B cell (primary cell): Measurements from ENCODE around the gene SPTBN1. TPM values are rescaled to one million over a fixed set of nuclear protein-coding genes. Genes with fewer than 3 reads are reported as not detected.

Experiments used
- ATAC-seq: fragments of 200-7000 bp; cut with Tn5 transposase; one replicate; pipeline ENCODE4 v1.10.0; 2021; ENCODE audit warnings: low read depth, mild to moderate bottlenecking, moderate number of reproducible peaks, moderate library complexity
- CTCF ChIA-PET: fragments of 350-600 bp; sonication (Branson Sonifier 250); formaldehyde crosslinking; loops from one replicate; lab custom pipeline; 2021; ENCODE audit warnings: antibody characterized with exemption, inconsistent platforms; lab: Charles Lee
- POLR2A ChIA-PET: fragments of 350-600 bp; sonication (Branson Sonifier 250); formaldehyde crosslinking; loops from one replicate; lab custom pipeline; 2021; ENCODE audit warnings: antibody characterized with exemption; lab: Charles Lee
- DNase-seq: peaks from one replicate; pipeline ENCODE4 v3.0.0; 2013
- H2AFZ ChIP-seq: 2 replicates; pipeline ENCODE4 v1.6.1; 2012; ENCODE audit warnings: mild to moderate bottlenecking, low read depth, low read length; ENCODE audit not compliant: insufficient read depth, poor library complexity, severe bottlenecking
- H3K27ac ChIP-seq, 2 donors: 1 replicate in 1 of 2; 2 replicates in 1 of 2; pipeline ENCODE4 v1.5.1; 2012 to 2013; ENCODE audit warnings: low read length in 2 of 2, mild to moderate bottlenecking in 2 of 2, moderate library complexity in 1 of 2
- H3K27me3 ChIP-seq, 4 experiments: fragments of 200-600 bp in 1 of 4; sonication (generic) in 1 of 4; replicated peaks in 1 of 4; 1 replicate in 2 of 4; 2 replicates in 2 of 4; pipeline versions ENCODE4 v1.6.1 to v1.7.0; 2013 to 2016; ENCODE audit warnings: low read length in 3 of 4, mild to moderate bottlenecking in 2 of 4, mixed read lengths in 1 of 4, moderate library complexity in 1 of 4; ENCODE audit not compliant: insufficient read depth in 4 of 4, control insufficient read depth in 3 of 4; ENCODE audit errors: control extremely low read depth in 1 of 4
- H3K36me3 ChIP-seq, 2 experiments: replicated peaks in 1 of 2; 1 replicate in 1 of 2; 2 replicates in 1 of 2; pipeline versions ENCODE4 v1.6.1 to v1.7.1; 2013; ENCODE audit warnings: low read length in 1 of 2; ENCODE audit not compliant: insufficient read depth in 2 of 2, control insufficient read depth in 1 of 2; ENCODE audit errors: control extremely low read depth in 1 of 2, extremely low read depth in 1 of 2
- H3K4me1 ChIP-seq, 2 donors: fragments of 200-600 bp in 1 of 2; sonication (generic) in 1 of 2; 1 replicate in 1 of 2; 2 replicates in 1 of 2; pipeline versions ENCODE4 v1.5.1 to v1.6.1; 2013 to 2017; ENCODE audit warnings: low read length in 2 of 2; ENCODE audit not compliant: control insufficient read depth in 2 of 2, insufficient read depth in 2 of 2
- H3K4me2 ChIP-seq: replicated peaks from 2 replicates; pipeline ENCODE3; 2012; ENCODE audit warnings: mild to moderate bottlenecking, low read depth, low read length; ENCODE audit not compliant: poor library complexity, severe bottlenecking
- H3K4me3 ChIP-seq, 5 experiments: fragments of 200-600 bp in 1 of 5; sonication (generic) in 1 of 5; 1 replicate in 3 of 5; 2 replicates in 2 of 5; pipeline versions ENCODE4 v1.5.1 to v1.7.0; 2011 to 2016; ENCODE audit warnings: low read length in 4 of 5, mild to moderate bottlenecking in 4 of 5, low read depth in 2 of 5, control low read depth in 1 of 5, moderate library complexity in 1 of 5; ENCODE audit not compliant: insufficient read depth in 1 of 5; ENCODE audit errors: control extremely low read depth in 1 of 5, extremely low read depth in 1 of 5
- H3K79me2 ChIP-seq: fragments of 200-600 bp; sonication (generic); one replicate; pipeline ENCODE4 v1.6.0; 2016; ENCODE audit warnings: low read length; ENCODE audit not compliant: control insufficient read depth, insufficient read depth
- H3K9ac ChIP-seq: fragments of 200-600 bp; sonication (generic); 2 replicates; pipeline ENCODE4 v1.6.1; 2017; ENCODE audit warnings: mild to moderate bottlenecking, low read length, moderate library complexity
- H3K9me3 ChIP-seq, 3 donors: one replicate each; pipeline versions ENCODE4 v1.6.1 to v1.7.1; 2013; ENCODE audit warnings: low read length in 2 of 3; ENCODE audit not compliant: control insufficient read depth in 2 of 3, insufficient read depth in 1 of 3; ENCODE audit errors: control extremely low read depth in 1 of 3
- H4K20me1 ChIP-seq: 2 replicates; pipeline ENCODE4 v1.6.0; 2012; ENCODE audit warnings: mild to moderate bottlenecking, low read length; ENCODE audit not compliant: insufficient read depth, control insufficient read depth, poor library complexity, severe bottlenecking
- H3K27ac Mint-ChIP-seq: one replicate; pipeline ENCODE4 v1.8.0; 2021; ENCODE audit warnings: mixed read lengths
- H3K27me3 Mint-ChIP-seq: one replicate; pipeline ENCODE4 v1.8.0; 2021; ENCODE audit warnings: mixed read lengths
- H3K4me1 Mint-ChIP-seq: one replicate; pipeline ENCODE4 v1.8.0; 2021; ENCODE audit warnings: mixed read lengths
- H3K4me3 Mint-ChIP-seq: one replicate; pipeline ENCODE4 v1.8.0; 2021; ENCODE audit warnings: mixed read lengths
- H3K9me3 Mint-ChIP-seq: one replicate; pipeline ENCODE4 v1.8.0; 2022; ENCODE audit warnings: mixed read lengths; ENCODE audit not compliant: insufficient read depth
- CTCF ChIP-seq: fragments of 200-600 bp; IDR thresholded peaks from one replicate; pipeline ENCODE4 v1.8.0; 2022; ENCODE audit warnings: antibody characterized with exemption, mild to moderate bottlenecking
- EZH2 ChIP-seq: IDR thresholded peaks from 2 replicates; pipeline ENCODE4 v1.6.1; 2012; ENCODE audit warnings: borderline replicate concordance, low read depth, mild to moderate bottlenecking, moderate library complexity, low read length; ENCODE audit not compliant: insufficient read depth, poor library complexity, severe bottlenecking
- WGBS: methylation state at CpG from one replicate; pipeline ENCODE4 v1.1.5; 2013; ENCODE audit warnings: missing lambda C conversion rate; ENCODE audit not compliant: insufficient coverage; 5-methylcytosine and 5-hydroxymethylcytosine counted together
- intact Hi-C: fragments of 100-400 bp; cut with micrococcal nuclease; formaldehyde crosslinking; loops from one replicate; pipeline ENCODE4 v1.10.0; 2022
- polyA plus RNA-seq: library from polyadenylated mRNA; depleted of rRNA; stranded (reverse); fragments of >200 nt; gene quantifications from 2 replicates; pipeline ENCODE4 v1.2.3, GENCODE V29; 2012
- total RNA-seq, 2 donors: library from RNA; stranded (reverse); fragments of 120-200 nt in 1 of 2; gene quantifications; 1 replicate in 1 of 2; 2 replicates in 1 of 2; pipeline versions ENCODE4 v1.2.3 to v1.2.4, GENCODE V29; 2013 to 2022

The SPTBN1 gene
- total and polyA plus RNA-seq, 2 donors (not counting 1 experiment from before 2014, with no cell fraction given) = 43.7 to 144 TPM

- peaks cover 35 to 42% of the 10 kb centered on the region in 2 donors for H3K4me1 ChIP-seq
- ATAC-seq = no peak
- no peak overlapping the region for H3K4me3 ChIP-seq
- peaks cover 56% of the 10 kb centered on the region for H3K4me1 Mint-ChIP-seq
- peaks cover 14 to 75% of the 10 kb centered on the region in 2 experiments for H3K36me3 ChIP-seq
- peak overlapping the region; percentile 46 to 85 for H3K27ac ChIP-seq
- no peaks in the 10 kb centered on the region for H3K27me3 ChIP-seq
- peaks cover 65% of the 10 kb centered on the region for H4K20me1 ChIP-seq
- peak overlapping the region; percentile 57 for H3K4me2 ChIP-seq
- no peaks in the 10 kb centered on the region for H3K9me3 Mint-ChIP-seq
- H2AFZ ChIP-seq = no peak overlapping the region
- H3K9me3 ChIP-seq = no peaks in the 10 kb centered on the region
- H3K27me3 Mint-ChIP-seq = no peaks in the 10 kb centered on the region
- H3K27ac Mint-ChIP-seq = peak overlapping the region; percentile 94
- peak overlapping the region; percentile 67 for H3K4me3 Mint-ChIP-seq
- TF ChIP-seq EZH2 = no peak
- CTCF ChIA-PET = interaction anchor here (1.6 to 3.8 kb wide), 6 partner anchors 32 to 112 kb away, joined by 7 to 23 read pairs (median 10); no protein-coding TSS in a partner anchor
- POLR2A ChIA-PET = no interaction called here
- no peak overlapping the region for H3K9ac ChIP-seq
- WGBS = no CpG with 5 or more reads among the region's 3 CpGs
- intact Hi-C loops = loop anchor here (1.0 to 10.0 kb wide), 4 partner anchors 61 to 531 kb away; no protein-coding TSS in a partner anchor
- no peak for DNase-seq
- H3K79me2 ChIP-seq = peaks cover 34% of the 10 kb centered on the region
Measured at GRCh38 chr2:54635554-54636152, 179.5 kb downstream of the SPTBN1 start.

GRCh38 chr2:54636415-54637139, 180.4 kb downstream of the SPTBN1 start:
- H4K20me1 ChIP-seq = peaks cover 67% of the 10 kb centered on the region
- no peak for DNase-seq
- intact Hi-C loops = loop anchor here (10.0 kb wide), 1 partner anchor 532 kb away; no protein-coding TSS in a partner anchor
- ATAC-seq = no peak
- peaks cover 60% of the 10 kb centered on the region for H3K4me1 Mint-ChIP-seq
- peaks cover 33% of the 10 kb centered on the region for H3K79me2 ChIP-seq
- TF ChIP-seq CTCF (no peak), EZH2 (no peak)
- no peak overlapping the region for H3K4me3 Mint-ChIP-seq
- no peaks in the 10 kb centered on the region for H3K9me3 Mint-ChIP-seq
- H3K9me3 ChIP-seq = no peaks in the 10 kb centered on the region
- peak overlapping the region; percentile 80 for H3K27ac Mint-ChIP-seq
- H3K4me3 ChIP-seq = no peak overlapping the region
- no peak overlapping the region for H3K27ac ChIP-seq
- ChIA-PET POLR2A (interaction anchor here (0.7 kb wide), 1 partner anchor 15 kb away, joined by 3 read pairs; no protein-coding TSS in a partner anchor), CTCF (interaction anchor here (1.1 to 3.8 kb wide), 4 partner anchors 29 to 530 kb away, joined by 5 to 23 read pairs (median 8); no protein-coding TSS in a partner anchor)
- no peaks in the 10 kb centered on the region for H3K27me3 Mint-ChIP-seq
- WGBS = 100% methylated on average over 3 of the region's 9 CpGs
- no peaks in the 10 kb centered on the region for H3K27me3 ChIP-seq
- no peak overlapping the region for H3K4me2 ChIP-seq
- no peak overlapping the region for H3K9ac ChIP-seq
- peaks cover 17 to 74% of the 10 kb centered on the region in 2 experiments for H3K36me3 ChIP-seq
- no peak overlapping the region for H2AFZ ChIP-seq
- H3K4me1 ChIP-seq = peaks cover 35 to 42% of the 10 kb centered on the region in 2 donors
